RKO (cell line): Measurements from ENCODE around the gene PPP1R9A.
"Not testable (repeated sequence)": the region's sequence is repeated elsewhere in the genome, so short reads cannot be mapped to it uniquely, and the experiment has no call there.

Source experiments
- DNase-seq: peaks from one replicate; pipeline ENCODE4 v3.0.0-alpha.2; 2016; ENCODE audit warnings: low spot score

The PPP1R9A gene

DNA sequence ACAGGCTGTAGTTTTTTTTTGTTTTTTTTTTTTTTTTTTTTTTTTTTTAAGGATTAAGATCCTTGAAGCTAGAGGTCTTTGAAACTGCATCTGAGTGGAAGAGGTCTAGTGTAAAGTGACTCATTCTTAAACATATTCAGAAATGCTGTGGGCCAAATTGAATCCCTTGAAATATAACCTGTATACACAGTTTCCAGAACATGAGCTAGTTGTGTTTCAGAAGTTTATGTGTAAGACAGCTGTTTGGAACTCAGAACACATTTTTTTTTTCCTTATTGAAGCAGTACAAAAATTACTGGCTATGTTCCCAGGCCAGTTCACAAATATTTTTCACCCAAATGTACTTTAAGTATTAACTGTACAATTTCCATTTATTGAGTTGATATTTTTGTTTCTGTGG lies 67.9 kb downstream of the PPP1R9A start:
- peak; percentile 22 for DNase-seq

DNA sequence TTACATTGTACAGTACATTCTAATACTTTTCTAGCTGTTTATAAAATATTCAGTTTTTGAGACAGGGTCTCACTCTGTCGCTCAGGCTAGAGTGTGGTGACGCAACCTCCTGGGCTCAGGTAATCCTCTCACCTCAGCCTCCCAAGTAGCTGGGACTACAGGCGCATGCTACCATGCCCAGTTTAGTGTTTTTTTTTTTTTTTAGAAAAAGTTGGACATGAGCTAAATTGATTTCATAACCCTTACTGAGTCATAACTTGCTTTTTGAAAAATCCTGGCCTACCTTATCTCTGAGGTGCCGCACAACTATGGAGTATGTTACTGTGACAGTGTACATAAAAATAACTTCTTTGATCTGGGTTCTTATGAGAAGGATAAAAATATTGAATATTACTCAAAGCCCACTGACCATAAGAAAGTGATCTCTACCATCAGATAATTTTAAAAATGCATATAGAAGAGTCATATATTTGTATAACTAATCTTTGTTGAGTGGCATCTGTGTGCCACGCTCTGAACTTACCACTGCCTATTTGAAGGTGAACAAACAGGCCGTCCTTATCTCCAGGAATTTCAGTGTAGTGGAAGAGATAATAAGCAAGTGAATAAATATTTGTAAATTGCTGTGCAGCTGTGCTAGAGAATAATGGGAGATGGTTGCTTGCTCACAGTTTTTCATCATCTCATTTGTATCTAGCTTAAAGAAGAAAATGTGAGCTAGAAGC lies 73.2 kb downstream of the PPP1R9A start:
- no peak for DNase-seq

GRCh38 chr7:94995921-94996320 lies 88.5 kb downstream of the PPP1R9A start:
- DNase-seq = no peak

GRCh38 chr7:94996369-94996768 lies 89.0 kb downstream of the PPP1R9A start:
- no peak for DNase-seq

- no peak for DNase-seq
Measured at GRCh38 chr7:94997547-94997946, 90.2 kb downstream of the PPP1R9A start.

GRCh38 chr7:94998266-94999068 lies 91.1 kb downstream of the PPP1R9A start:
- no peak for DNase-seq

DNA sequence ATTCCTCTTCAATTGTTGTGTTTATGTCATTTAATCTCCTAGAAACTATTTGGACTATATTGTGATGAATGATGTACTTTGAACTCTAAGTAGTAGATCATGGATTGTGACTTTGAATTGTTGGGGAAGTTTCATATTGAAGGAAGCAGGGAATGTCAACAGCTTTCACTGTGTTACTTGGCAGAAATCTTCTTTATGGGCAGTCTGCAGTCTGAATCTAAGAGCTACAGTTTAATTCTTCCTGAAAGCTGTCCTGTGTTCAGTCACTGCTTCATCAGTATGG lies 91.6 kb downstream of the PPP1R9A start:
- no peak for DNase-seq

GRCh38 chr7:94999601-95000000 lies 92.2 kb downstream of the PPP1R9A start:
- DNase-seq = not testable (repeated sequence)

- no peak for DNase-seq
Measured at GRCh38 chr7:95001258-95001657, 93.9 kb downstream of the PPP1R9A start.

DNA sequence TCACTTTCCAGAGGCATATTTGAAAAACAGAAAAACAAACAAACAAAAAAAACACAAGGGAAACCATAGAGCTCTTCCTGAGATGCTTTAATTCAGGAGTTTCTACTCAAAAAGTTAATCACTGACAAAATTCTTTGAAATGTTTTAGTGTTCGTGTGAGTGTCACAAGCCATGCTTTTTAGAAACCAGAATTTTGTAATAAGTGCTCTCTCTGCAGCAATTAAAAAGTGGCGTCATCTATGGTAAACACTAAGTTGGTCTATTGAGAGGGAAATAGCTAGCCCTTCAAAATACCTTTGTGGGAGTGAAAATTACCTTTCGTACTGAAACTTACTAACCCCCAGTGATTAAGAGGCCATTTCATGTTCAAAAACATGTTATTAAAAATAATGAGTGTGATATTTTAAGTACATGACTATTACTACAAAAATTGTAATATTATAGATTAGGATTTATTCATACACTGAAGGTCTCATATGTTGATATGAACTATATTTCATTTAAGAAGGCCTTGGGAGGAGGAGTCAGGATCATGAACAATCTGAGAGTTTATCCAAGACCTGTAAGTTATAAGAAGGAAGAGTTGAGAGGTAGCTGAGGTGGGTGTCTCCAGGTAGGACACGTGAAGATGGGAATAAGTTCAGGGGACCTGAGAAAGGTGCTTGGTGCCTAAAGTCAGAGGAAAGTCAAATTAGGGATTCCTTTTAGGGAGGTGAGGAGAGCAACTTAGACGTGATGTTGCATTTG lies 94.6 kb downstream of the PPP1R9A start:
- DNase-seq = no peak

- peak; percentile 10 for DNase-seq
Measured at GRCh38 chr7:95002775-95003174, 95.4 kb downstream of the PPP1R9A start.

GRCh38 chr7:95004618-95005247 lies 97.3 kb downstream of the PPP1R9A start:
- DNase-seq = peak; percentile 46

GRCh38 chr7:95006010-95006409 lies 98.6 kb downstream of the PPP1R9A start:
- no peak for DNase-seq

DNA sequence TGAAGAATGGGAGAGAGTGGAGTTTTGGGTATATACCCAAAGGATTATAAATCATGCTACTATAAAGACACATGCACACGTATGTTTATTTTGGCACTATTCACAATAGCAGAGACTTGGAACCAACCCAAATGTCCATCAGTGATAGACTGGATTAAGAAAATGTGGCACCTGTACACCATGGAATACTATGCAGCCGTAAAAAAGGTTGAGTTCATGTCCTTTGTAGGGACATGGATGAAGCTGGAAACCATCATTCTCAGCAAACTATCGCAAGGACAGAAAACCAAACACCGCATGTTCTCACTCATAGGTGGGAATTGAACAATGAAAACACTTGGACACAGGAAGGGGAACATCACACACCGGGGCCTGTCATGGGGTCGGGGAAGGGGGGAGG lies 101.4 kb downstream of the PPP1R9A start:
- DNase-seq = not testable (repeated sequence)

DNA sequence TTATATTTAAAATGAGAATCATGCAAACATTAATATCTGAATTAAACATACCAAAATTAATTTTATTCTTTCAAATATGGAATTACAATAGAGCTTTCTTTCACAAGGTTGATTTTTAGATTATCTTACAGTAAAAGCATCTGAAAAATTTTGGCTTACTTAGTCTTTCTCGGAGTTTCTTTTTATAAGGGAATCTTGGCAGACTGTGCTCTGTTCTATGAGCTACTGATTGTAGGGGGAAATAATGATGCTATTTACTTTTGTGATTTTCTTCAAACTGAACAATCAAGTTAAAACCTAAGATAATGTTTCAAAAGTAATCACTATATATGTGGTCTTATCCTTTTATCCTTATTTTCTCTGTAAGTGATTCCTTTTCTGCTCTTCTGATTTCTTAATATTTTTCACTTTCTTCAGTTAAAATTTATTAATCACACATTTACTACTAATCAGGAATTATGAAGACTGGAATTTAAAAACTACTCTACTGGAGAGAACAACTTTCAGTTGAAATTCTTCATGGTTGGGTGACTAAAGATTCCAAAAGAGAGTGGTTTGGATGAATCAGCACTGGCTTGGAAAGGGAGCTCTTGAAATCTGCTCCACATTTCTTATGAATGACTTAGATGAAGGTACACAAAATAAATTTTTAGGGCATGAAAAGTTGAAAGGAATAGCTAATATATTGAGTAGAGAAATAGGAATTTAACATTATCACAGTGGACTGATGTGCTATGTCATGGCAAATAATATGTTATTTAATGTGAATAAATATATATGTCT lies 103.9 kb downstream of the PPP1R9A start:
- peak; percentile 57 for DNase-seq

GRCh38 chr7:95011995-95012394 lies 104.6 kb downstream of the PPP1R9A start:
- DNase-seq = no peak

- no peak for DNase-seq
Measured at GRCh38 chr7:95018021-95018420, 110.6 kb downstream of the PPP1R9A start.

- no peak for DNase-seq
Measured at GRCh38 chr7:95026018-95026417, 118.6 kb downstream of the PPP1R9A start.

DNA sequence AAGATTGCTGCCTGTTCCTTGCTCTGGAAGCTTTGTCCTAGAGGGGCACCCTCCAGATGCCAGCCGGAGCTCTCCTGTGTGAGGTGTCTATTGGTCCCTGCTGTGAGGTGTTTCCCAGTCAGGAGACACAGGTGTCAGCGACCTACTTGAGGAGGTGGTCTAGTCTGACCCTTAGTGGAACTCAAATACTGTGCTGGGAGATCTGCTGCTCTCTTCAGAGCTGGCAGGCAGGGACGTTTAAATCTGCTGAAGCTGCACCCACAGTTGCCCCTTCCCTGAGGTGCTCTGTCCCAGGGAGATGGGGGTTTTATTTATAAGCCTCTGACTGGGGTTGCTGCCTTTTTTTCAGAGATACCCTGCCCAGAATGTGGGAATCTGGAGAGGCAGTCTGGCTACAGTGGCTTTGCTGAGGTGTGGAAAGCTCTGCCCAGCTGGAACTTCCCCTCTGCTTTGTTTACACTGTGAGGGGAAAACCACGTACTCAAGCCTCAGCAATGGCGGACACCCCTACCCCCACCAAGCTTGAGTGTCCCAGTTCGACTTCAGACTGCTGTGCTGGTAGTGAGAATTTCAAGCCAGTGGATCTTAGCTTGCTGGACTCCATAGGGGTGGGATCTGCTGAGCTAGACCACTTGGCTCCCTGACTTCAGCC lies 119.2 kb downstream of the PPP1R9A start:
- DNase-seq = no peak

DNA sequence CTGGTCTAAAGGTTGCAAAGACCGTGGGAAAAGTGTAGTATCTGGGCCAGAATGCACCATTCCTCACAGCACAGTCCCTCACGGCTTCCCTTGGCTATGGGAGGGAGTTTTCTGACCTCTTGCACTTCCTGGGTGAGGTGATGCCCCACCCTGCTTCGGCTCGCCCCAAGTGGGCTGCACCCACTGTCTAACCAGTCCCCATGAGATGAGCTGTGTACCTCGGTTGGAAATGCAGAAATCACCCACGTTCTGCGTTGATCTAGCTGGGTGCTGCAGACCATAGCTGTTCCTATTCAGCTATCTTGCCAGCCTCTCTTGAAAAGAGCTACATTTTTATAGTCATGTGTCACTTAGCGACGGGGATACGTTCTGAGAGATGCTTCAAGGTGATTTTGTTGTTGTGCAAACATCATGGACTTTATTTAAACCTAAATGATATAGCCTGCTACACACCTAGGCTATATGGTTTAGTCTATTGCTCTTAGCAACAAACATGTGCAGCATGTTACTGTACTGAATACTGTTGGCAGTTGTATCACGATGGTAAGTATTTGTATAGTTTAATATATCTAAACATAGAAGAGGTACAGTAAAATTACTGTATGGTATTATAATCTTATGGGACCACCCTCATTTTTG lies 120.0 kb downstream of the PPP1R9A start:
- DNase-seq = no peak

GRCh38 chr7:95028683-95029082 lies 121.3 kb downstream of the PPP1R9A start:
- no peak for DNase-seq
